HepG2 (cell line): Measurements from ENCODE around the gene TBC1D22A. TPM values are rescaled to one million over a fixed set of nuclear protein-coding genes. Genes with fewer than 3 reads are reported as not detected.

Source experiments
- ATAC-seq: fragments of 200-7000 bp; cut with Tn5 transposase; 3 replicates; pipeline ENCODE4 v1.9.1; 2020; ENCODE audit warnings: mild to moderate bottlenecking, moderate library complexity
- BruUV-seq: library from RNA; stranded (reverse); fragments of 400-500 nt; replicated peaks from 2 replicates; lab custom pipeline; 2021; lab: Mats Ljungman, UMichigan
- CTCF ChIA-PET: fragments of 300-600 bp; formaldehyde crosslinking; extraction: SDS; loops from one replicate; lab custom pipeline; 2021; ENCODE audit warnings: low total read pairs, inconsistent platforms, low intra/inter-chr PET ratio; lab: Yijun Ruan, JAX
- POLR2A ChIA-PET: fragments of 350-600 bp; sonication (Branson Sonifier 250); formaldehyde crosslinking; loops from one replicate; lab custom pipeline; 2020; ENCODE audit warnings: antibody characterized with exemption, inconsistent platforms; lab: Yijun Ruan, JAX
- DNase-seq: peaks from one replicate; pipeline ENCODE4 v3.0.0-alpha.2; 2015; ENCODE audit warnings: low spot score
- FAIRE-seq: peaks from 3 replicates; lab custom pipeline; 2011; peaks lifted over from hg19 to GRCh38; lab: Jason Lieb, UNC
- H2AFZ ChIP-seq: one replicate; pipeline ENCODE4 v1.6.1; 2011; ENCODE audit warnings: low read length, inconsistent platforms
- H3K27ac ChIP-seq: fragments of 300-600 bp; 3 replicates; pipeline ENCODE4 v1.8.0; 2011; ENCODE audit warnings: mixed run types, mild to moderate bottlenecking, mixed read lengths, low read length, inconsistent platforms; ENCODE audit not compliant: insufficient read depth; ENCODE audit errors: extremely low read length
- H3K27me3 ChIP-seq, 2 experiments: fragments of 200-600 bp in 1 of 2; 2 replicates in 1 of 2; 3 replicates in 1 of 2; pipeline versions ENCODE4 v1.6.0 to v1.8.0; 2011; ENCODE audit warnings: low read length in 2 of 2, mild to moderate bottlenecking in 2 of 2, moderate library complexity in 2 of 2, inconsistent platforms in 1 of 2; ENCODE audit not compliant: insufficient read depth in 2 of 2, control insufficient read depth in 1 of 2
- H3K36me3 ChIP-seq, 2 experiments: fragments of 200-600 bp in 1 of 2; replicated peaks in 1 of 2; 2 replicates in 1 of 2; 3 replicates in 1 of 2; pipeline versions ENCODE4 v1.5.1 to v1.8.0; 2011; ENCODE audit warnings: low read length in 2 of 2, inconsistent platforms in 1 of 2; ENCODE audit not compliant: insufficient read depth in 2 of 2, control insufficient read depth in 1 of 2
- H3K4me1 ChIP-seq: 2 replicates; pipeline ENCODE4 v1.5.1; 2012; ENCODE audit warnings: low read length, inconsistent platforms; ENCODE audit not compliant: insufficient read depth
- H3K4me2 ChIP-seq: 2 replicates; pipeline ENCODE4 v1.6.0; 2011; ENCODE audit warnings: low read depth, low read length, inconsistent platforms
- H3K4me3 ChIP-seq, 3 experiments: fragments of 200-600 bp in 1 of 3; sonication (generic), shearing (Covaris generic) in 1 of 3; replicated peaks in 1 of 3; 2 replicates each; pipeline ENCODE4 v1.5.1; 2011 to 2016; ENCODE audit warnings: low read length in 3 of 3, inconsistent platforms in 2 of 3, low read depth in 2 of 3, mild to moderate bottlenecking in 2 of 3, control low read depth in 1 of 3, mixed read lengths in 1 of 3; ENCODE audit not compliant: insufficient read depth in 1 of 3
- H3K79me2 ChIP-seq: one replicate; pipeline ENCODE4 v1.6.1; 2011; ENCODE audit warnings: low read length, inconsistent platforms; ENCODE audit not compliant: insufficient read depth
- H3K9ac ChIP-seq: 2 replicates; pipeline ENCODE4 v1.6.0; 2011; ENCODE audit warnings: mild to moderate bottlenecking, low read depth, low read length, inconsistent platforms; ENCODE audit not compliant: insufficient read depth
- H3K9me3 ChIP-seq: 2 replicates; pipeline ENCODE4 v1.5.1; 2012; ENCODE audit warnings: mild to moderate bottlenecking, low read length
- H4K20me1 ChIP-seq: 2 replicates; pipeline ENCODE4 v1.6.0; 2011; ENCODE audit warnings: inconsistent platforms, mild to moderate bottlenecking, low read length, moderate library complexity; ENCODE audit not compliant: insufficient read depth
- ATF5 ChIP-seq: sonication (generic); formaldehyde crosslinking; IDR thresholded peaks from 2 replicates; pipeline ENCODE4 v1.4.0; 2020; ENCODE audit warnings: mild to moderate bottlenecking, low read depth, missing genetic modification reagents
- ATF7 ChIP-seq, 2 experiments: fragments of 450-650 bp in 1 of 2; sonication (generic) in 1 of 2; formaldehyde crosslinking in 1 of 2; IDR thresholded peaks; 2 replicates each; pipeline versions ENCODE4 v1.4.0 to v1.6.1; 2016 to 2020; ENCODE audit warnings: antibody characterized with exemption in 1 of 2, mild to moderate bottlenecking in 1 of 2, missing genetic modification reagents in 1 of 2
- CHCHD3 ChIP-seq: sonication (generic); formaldehyde crosslinking; IDR thresholded peaks from 2 replicates; pipeline ENCODE4 v1.8.0; 2022; ENCODE audit warnings: mild to moderate bottlenecking, missing genetic modification reagents, moderate library complexity
- FOXC1 ChIP-seq: sonication (generic); formaldehyde crosslinking; IDR thresholded peaks from 2 replicates; pipeline ENCODE4 v1.8.0; 2022; ENCODE audit warnings: mild to moderate bottlenecking, missing genetic modification reagents, borderline replicate concordance
- FOXP4 ChIP-seq: sonication (generic); formaldehyde crosslinking; IDR thresholded peaks from 2 replicates; pipeline ENCODE4 v1.4.0; 2020; ENCODE audit warnings: missing genetic modification reagents
- HNF4A ChIP-seq: sonication (generic); formaldehyde crosslinking; IDR thresholded peaks from 2 replicates; pipeline ENCODE4 v1.4.0; 2020; ENCODE audit warnings: missing genetic modification reagents
- NBN ChIP-seq: fragments of 450-650 bp; conservative IDR thresholded peaks from 2 replicates; pipeline ENCODE4 v1.6.1; 2017
- NCOA5 ChIP-seq: sonication (generic); formaldehyde crosslinking; IDR thresholded peaks from 2 replicates; pipeline ENCODE4 v1.4.0; 2020; ENCODE audit warnings: missing genetic modification reagents
- NFKBIZ ChIP-seq: IDR thresholded peaks from 2 replicates; pipeline ENCODE4 v1.6.1; 2018; ENCODE audit warnings: missing genetic modification reagents, missing compliant biosample characterization
- PATZ1 ChIP-seq: sonication (generic); formaldehyde crosslinking; IDR thresholded peaks from 2 replicates; pipeline ENCODE4 v1.4.0; 2020; ENCODE audit warnings: missing genetic modification reagents
- SNRNP70 ChIP-seq: fragments of 200-400 bp; formaldehyde crosslinking; IDR thresholded peaks from 2 replicates; pipeline ENCODE4 v1.6.1; 2017; ENCODE audit warnings: mild to moderate bottlenecking, low read depth, low read length, moderate library complexity
- TP53 ChIP-seq: sonication (generic); formaldehyde crosslinking; conservative IDR thresholded peaks from 2 replicates; pipeline ENCODE4 v1.4.0; 2020; ENCODE audit warnings: missing genetic modification reagents
- ZNF232 ChIP-seq: sonication (generic); formaldehyde crosslinking; IDR thresholded peaks from 2 replicates; pipeline ENCODE4 v1.4.0; 2020; ENCODE audit warnings: missing genetic modification reagents, borderline replicate concordance
- ZNF577 ChIP-seq: sonication (generic); formaldehyde crosslinking; IDR thresholded peaks from 2 replicates; pipeline ENCODE4 v1.4.0; 2020; ENCODE audit warnings: mild to moderate bottlenecking, low read depth, missing genetic modification reagents, borderline replicate concordance
- ZNF704 ChIP-seq: sonication (generic); formaldehyde crosslinking; IDR thresholded peaks from 2 replicates; pipeline ENCODE4 v1.8.1; 2023; ENCODE audit warnings: mild to moderate bottlenecking, inconsistent platforms, moderate library complexity, missing genetic modification reagents, borderline replicate concordance
- ZNF781 ChIP-seq: sonication (generic); formaldehyde crosslinking; IDR thresholded peaks from 2 replicates; pipeline ENCODE4 v1.5.1; 2020; ENCODE audit warnings: borderline replicate concordance, mild to moderate bottlenecking, missing genetic modification reagents; ENCODE audit errors: not compliant biosample characterization
- ZSCAN21 ChIP-seq: sonication (generic); formaldehyde crosslinking; IDR thresholded peaks from 2 replicates; pipeline ENCODE4 v1.8.0; 2022; ENCODE audit warnings: mild to moderate bottlenecking, missing genetic modification reagents, moderate library complexity, borderline replicate concordance
- WGBS: methylation state at CpG from one replicate; pipeline ENCODE4 v1.1.6; 2017; ENCODE audit warnings: low lambda C conversion rate; 5-methylcytosine and 5-hydroxymethylcytosine counted together
- in situ Hi-C: cut with HindIII; loops from 2 replicates; pipeline ENCODE4 v1.10.0; 2017; ENCODE audit warnings: low pct_unique_long_range_greater_than_20kb; ENCODE audit not compliant: extremely low pct_ligation_motif_present
- intact Hi-C: fragments of 100-400 bp; cut with micrococcal nuclease; formaldehyde crosslinking; loops from one replicate; pipeline ENCODE4 v1.10.0; 2022; ENCODE audit not compliant: unreplicated experiment
- polyA plus RNA-seq, 8 experiments: library from polyadenylated mRNA; depleted of rRNA in 3 of 8; stranded (reverse) in 7 of 8; unstranded in 1 of 8; fragments of >200 nt; fragmentation: Illumina TruSeq in 4 of 8; extraction: Trizol in 4 of 8; gene quantifications; 2 replicates each; pipeline versions ENCODE4 v1.2.1 to v1.2.3, GENCODE V29; 2011 to 2016; ENCODE audit warnings: low read depth in 4 of 8, missing spikeins in 1 of 8, mixed read lengths in 1 of 8; ENCODE audit not compliant: insufficient read depth in 1 of 8
- total RNA-seq, 5 experiments: library from RNA; depleted of rRNA; stranded (reverse); fragments of >200 nt; fragmentation: Illumina TruSeq; extraction: Trizol; gene quantifications; 2 replicates each; pipeline ENCODE4 v1.2.3, GENCODE V29; 2016; ENCODE audit warnings: low read depth in 1 of 5

Gene TBC1D22A
- total and polyA plus RNA-seq, 2 of the 13 experiments (the other 11 are each of a cell fraction or from before 2014, with no cell fraction given): 17.3 to 18.0 TPM

- in situ Hi-C loops: no loop called here
- intact Hi-C loops: loop anchor here (10.0 kb wide), 1 partner anchor 163 kb away; no protein-coding TSS in a partner anchor
- TF ChIP-seq FOXC1 (peak; percentile 21; the same call in 1 of the 2 replicates), PATZ1 (peak; percentile 70), NFKBIZ (CRISPR knock-in tag) (no peak), ZSCAN21 (CRISPR knock-in tag) (0 out of 2 replicates have a peak, but pooled peaks have one; percentile 25), ZNF781 (CRISPR knock-in tag) (no peak), ATF7 (IDR thresholded peaks at IDR 0.05) (no peak), ATF7 (CRISPR knock-in tag; IDR thresholded peaks at IDR 0.05) (no peak), FOXP4 (CRISPR knock-in tag) (no peak), ZNF577 (CRISPR knock-in tag) (no peak), NBN (no peak), ATF5 (CRISPR knock-in tag) (no peak), CHCHD3 (CRISPR knock-in tag) (no peak), ZNF704 (CRISPR knock-in tag) (no peak), TP53 (CRISPR knock-in tag) (no peak), SNRNP70 (no peak), ZNF232 (no peak), HNF4A (no peak), NCOA5 (CRISPR knock-in tag) (no peak)
Measured at GRCh38 chr22:46737105-46737975, 25.1 kb upstream of the TBC1D22A start.

More at GRCh38 chr22:46737105-46737975, 25.1 kb upstream of the TBC1D22A start:
- Histone ChIP-seq H3K27me3 (no peaks in the 10 kb centered on the region; a peak in 1 of 5 replicates), H3K27ac (peak overlapping the region; percentile 64), H4K20me1 (peaks cover 18% of the 10 kb centered on the region), H3K9me3 (no peaks in the 10 kb centered on the region), H3K4me1 (peaks cover 78% of the 10 kb centered on the region), H3K4me3 (peak overlapping the region; percentile 79 to 92 (median 84)), H3K36me3 (peaks cover 0 to 3% of the 10 kb centered on the region in 2 experiments; a peak in 1 of 5 replicates), H3K9ac (peak overlapping the region; percentile 81), H3K79me2 (peaks cover 42% of the 10 kb centered on the region), H2AFZ (no peak overlapping the region), H3K4me2 (peak overlapping the region; percentile 87)
- CTCF ChIA-PET: no interaction called here
- peak; percentile 6; the same call in 2 of the 3 replicates for ATAC-seq
- POLR2A ChIA-PET: interaction anchor here (1.4 to 3.4 kb wide), 2 partner anchors 22 to 61 kb away, joined by 5 to 35 read pairs; no protein-coding TSS in a partner anchor
- 27% methylated on average over 12 of the region's 53 CpGs for WGBS
- no TSS peak for BruUV-seq
- DNase-seq: no peak
- FAIRE-seq: no peak
